HG02642 (cell line): ENCODE measurements around the gene LARGE2.

Source experiments
- ATAC-seq: cut with Tn5 transposase; IDR thresholded peaks from one replicate; pipeline ENCODE4 v1.9.1; 2021; ENCODE audit warnings: mild to moderate bottlenecking; ENCODE audit not compliant: unreplicated experiment, poor library complexity

The LARGE2 gene

GRCh38 chr11:45913514-45913913 is 8.9 kb upstream of the LARGE2 start:
- ATAC-seq, result no peak

- ATAC-seq, result no peak
Measured at GRCh38 chr11:45913942-45914635, 8.4 kb upstream of the LARGE2 start.

GRCh38 chr11:45915446-45915845 is 7.0 kb upstream of the LARGE2 start:
- no peak for ATAC-seq

GRCh38 chr11:45917286-45917622 is 5.2 kb upstream of the LARGE2 start:
- ATAC-seq, result peak; percentile 0

GRCh38 chr11:45917623-45918330 is 4.7 kb upstream of the LARGE2 start, which contains the start of gene PEX16:
Gene PEX16, minus strand, starts transcription at chr11:45917877. Its CDS starts 66 bp downstream, at chr11:45917811.
- peak; percentile 87 for ATAC-seq

GRCh38 chr11:45918331-45918941 is 4.0 kb upstream of the LARGE2 start:
- peak; percentile 45 for ATAC-seq

- no peak for ATAC-seq
Measured at GRCh38 chr11:45918962-45919675, 3.3 kb upstream of the LARGE2 start.

- ATAC-seq, result no peak
Measured at GRCh38 chr11:45919806-45920530, 2.5 kb upstream of the LARGE2 start.

GRCh38 chr11:45920531-45921477 is 1.7 kb upstream of the LARGE2 start:
- ATAC-seq, result no peak

GRCh38 chr11:45921561-45922424 is 663 bp upstream of the LARGE2 start:
- no peak for ATAC-seq

GRCh38 chr11:45924036-45924915 is 1.8 kb downstream of the LARGE2 start:
- no peak for ATAC-seq

- no peak for ATAC-seq
Measured at GRCh38 chr11:45924927-45925326, 2.5 kb downstream of the LARGE2 start.

GRCh38 chr11:45925550-45925949 is 3.1 kb downstream of the LARGE2 start:
- no peak for ATAC-seq

GRCh38 chr11:45926001-45926401 is 3.5 kb downstream of the LARGE2 start:
- no peak for ATAC-seq

- no peak for ATAC-seq
Measured at GRCh38 chr11:45926536-45927331, 4.3 kb downstream of the LARGE2 start.

GRCh38 chr11:45927332-45927683 is 4.9 kb downstream of the LARGE2 start:
- ATAC-seq, result no peak
